HUDEP-2 (cell line): ENCODE data around the gene PFKL.
"Not testable (repeated sequence)": the region's sequence is repeated elsewhere in the genome, so short reads cannot be mapped to it uniquely, and the experiment has no call there.

ENCODE experiments used
- DNase-seq, 76 experiments: peaks; one replicate each; lab custom pipeline; 2025; ENCODE audit not compliant: unreplicated experiment in 76 of 76; lab: John Stamatoyannopoulos, UW

PFKL gene

DNA sequence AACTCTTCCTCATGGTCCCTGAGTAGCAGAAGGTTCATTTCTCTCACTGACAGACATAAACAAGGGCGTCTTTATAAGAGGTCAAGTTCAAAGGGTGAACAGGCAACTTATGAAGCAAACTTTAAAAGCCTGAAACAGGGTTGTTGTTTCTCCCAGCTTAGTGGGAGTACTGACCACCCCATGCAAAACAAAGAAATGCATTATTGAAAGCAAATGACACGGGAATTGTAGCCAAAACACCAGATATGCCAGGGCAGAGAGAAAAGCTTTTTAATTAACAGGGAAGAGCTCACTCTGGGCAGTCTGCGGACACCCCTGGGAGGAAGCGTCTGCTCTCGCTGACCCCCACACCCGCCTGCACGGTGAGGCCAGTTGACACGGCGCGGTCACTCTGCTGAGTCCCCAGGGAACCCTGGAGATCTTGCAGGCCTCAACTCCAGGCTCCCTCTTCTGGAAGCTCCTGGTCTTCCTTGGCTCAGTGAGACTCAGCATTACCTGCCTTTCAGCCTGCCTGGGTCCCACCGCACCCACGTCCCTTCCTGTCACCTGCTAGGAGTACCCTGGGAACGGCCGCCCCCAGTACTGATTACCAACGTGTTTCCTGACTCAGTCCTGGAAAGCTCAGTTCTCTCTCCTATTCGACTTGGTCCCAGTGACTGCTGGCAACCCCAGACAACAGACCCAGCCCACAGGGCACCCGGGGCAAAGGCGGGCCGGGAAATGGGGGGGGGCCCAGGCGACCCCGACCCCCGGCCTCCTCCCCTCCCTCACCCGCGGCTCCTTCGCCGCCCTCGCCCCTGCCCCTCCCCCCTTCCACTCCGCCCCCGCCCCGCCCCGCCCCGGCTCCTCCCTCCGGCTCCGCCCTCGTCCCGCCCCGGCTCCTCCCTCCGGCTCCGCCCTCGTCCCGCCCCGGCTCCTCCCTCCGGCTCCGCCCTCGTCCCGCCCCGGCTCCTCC is 38.4 kb downstream of the PFKL start:
- peak in 15 of 76 experiments; percentile 15 to 50 (median 41) for DNase-seq

DNA sequence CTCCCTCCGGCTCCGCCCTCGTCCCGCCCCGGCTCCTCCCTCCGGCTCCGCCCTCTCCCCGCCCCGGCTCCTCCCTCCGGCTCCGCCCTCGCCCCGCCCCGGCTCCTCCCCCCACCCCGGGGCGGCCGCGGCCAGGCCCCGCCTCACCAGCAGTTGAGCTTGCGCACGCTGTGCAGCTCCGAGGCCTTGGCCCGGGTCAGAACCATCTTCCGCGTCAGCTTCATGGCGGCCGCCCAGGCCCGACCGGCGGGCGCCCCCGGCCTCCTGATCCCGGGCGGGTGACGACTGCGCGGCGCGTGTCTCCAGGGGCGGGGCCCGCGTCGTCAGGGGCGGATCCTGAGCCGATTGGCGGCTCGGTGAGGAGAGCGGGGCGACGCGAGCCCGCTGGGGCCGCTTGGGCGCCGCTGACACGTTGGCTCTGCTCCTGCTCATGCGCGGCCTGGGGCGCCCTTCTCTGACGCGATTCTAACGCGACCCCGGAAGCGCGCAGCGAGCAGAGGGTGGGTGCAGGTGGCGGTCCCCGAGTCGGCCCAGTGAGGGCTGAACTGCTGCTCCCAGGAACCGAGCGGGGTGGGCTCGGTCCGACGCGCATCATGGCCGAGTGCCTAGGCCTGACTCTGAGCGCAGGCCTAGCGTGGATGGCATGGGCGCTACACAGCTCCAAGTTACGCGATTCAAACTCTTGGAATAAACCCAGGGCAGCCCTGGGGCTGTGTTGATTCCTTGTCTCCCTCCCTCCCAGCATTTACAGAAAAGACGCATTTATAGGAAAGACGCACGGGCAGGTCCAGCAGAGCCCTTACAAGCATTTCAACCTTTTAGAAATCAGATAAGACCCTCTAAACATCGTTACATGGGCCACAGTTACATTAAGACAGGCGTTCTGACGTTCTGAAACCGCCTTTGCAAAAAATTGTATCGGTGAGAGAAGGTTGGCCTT is 39.4 kb downstream of the PFKL start, which contains the start of gene CFAP410:
Gene CFAP410 (minus strand): TSS at position 420 of the 940 bp plus-strand sequence. CDS start 196 bp downstream, at position 224.
- peak in 75 of 76 experiments; percentile 49 to 98 (median 94) for DNase-seq

DNA sequence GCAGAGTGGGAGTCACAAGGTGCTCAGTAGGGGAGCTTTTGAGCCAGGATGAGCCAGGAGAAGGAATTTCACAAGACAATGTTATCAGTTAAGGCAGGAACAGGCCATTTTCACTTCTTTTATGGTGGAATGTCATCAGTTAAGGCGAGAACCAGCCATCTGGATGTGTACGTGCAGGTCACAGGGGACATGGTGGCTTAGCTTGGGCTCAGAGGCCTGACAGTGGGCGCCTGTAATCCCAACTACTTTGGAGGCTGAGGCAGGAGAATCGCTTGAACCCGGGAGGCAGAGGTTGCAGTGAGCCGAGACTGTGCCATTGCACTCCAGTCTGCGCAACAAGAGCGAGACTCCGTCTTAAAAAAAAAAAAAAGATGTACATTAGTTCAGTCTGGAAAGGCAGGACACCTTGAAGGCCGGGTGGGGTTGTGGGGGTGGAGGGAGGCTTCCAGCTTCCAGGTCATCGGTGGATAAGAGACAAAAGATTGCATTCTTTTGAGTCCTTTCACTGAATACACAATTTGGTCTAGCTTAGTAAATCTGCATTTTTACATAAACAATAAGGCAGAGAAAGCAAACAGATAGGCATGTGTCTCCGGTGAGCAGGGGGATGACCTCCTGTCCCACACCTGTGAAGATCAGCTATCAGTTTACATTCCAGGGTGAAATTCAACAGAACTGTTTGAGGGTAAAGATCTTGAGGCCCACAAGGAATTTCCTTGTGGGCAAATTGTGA is 42.0 kb downstream of the PFKL start:
- DNase-seq = not testable (repeated sequence)

DNA sequence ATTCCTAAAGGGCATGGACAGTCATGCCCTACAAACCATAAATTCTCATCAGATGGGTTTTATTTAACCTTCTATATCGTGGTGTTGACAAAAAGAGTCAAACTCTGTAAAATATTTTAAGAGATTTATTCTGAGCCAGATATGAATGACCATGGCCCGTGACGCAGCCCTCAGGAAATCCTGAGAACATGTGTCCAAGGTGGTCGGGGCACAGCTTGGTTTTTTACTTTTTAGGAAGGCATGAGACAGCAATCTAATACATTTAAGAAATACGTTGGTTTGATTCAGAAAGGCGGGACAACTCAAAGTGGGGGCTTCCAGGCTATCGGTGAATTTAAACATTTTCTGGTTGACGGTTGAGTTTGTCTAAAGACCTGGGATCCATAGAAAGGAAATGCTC is 43.1 kb downstream of the PFKL start:
- not testable (repeated sequence) for DNase-seq

DNA sequence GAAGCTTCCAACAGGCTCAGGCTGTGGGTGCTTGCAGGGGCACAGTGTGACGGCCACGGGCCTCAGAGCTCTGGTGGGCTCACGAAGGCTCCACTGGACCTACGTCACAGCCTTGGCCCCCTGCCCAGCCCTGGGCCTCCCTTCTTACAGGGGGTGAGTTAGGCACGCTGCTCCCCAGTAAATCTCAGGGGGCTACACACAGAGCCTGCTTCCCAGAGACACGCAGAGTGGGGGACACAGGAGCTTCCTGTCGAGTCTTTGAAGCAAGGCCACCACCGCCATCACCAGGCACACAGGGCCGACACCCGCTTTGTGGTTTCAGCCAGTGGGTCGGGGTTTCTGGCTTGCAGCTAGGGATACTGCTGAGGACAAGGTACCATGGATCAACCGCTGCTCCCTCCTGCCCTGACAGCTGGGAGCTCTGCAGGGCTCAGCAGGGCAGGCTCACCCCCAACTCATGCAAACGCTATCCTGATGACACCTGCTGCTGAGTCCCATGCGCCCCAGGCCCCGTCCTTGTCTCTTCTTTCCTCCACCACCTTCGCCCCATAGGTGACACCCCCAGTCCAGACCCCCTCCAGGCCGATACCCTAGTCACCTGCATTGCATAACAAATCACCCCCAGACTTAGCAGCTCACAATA is 44.8 kb downstream of the PFKL start:
- no peak for DNase-seq

DNA sequence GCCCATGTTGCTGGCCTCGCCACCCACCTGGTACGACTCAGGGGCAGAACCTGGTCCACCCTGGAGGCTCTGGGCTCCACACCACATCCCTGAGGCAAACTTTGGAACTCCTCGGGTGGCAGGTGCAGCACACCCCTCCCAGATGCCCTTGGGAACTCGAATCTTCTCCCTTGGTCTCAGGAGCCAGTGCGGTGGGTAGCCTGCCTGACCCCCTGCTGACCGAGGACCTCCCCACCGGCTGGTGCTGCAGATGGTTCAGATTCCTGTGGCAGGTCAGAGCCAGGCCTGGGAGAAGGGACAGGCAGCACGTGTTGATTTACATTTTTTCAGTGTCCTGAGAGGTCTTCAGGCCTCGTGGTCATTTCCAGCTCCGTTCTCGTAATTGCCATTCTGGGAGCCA is 45.6 kb downstream of the PFKL start:
- DNase-seq = no peak

DNA sequence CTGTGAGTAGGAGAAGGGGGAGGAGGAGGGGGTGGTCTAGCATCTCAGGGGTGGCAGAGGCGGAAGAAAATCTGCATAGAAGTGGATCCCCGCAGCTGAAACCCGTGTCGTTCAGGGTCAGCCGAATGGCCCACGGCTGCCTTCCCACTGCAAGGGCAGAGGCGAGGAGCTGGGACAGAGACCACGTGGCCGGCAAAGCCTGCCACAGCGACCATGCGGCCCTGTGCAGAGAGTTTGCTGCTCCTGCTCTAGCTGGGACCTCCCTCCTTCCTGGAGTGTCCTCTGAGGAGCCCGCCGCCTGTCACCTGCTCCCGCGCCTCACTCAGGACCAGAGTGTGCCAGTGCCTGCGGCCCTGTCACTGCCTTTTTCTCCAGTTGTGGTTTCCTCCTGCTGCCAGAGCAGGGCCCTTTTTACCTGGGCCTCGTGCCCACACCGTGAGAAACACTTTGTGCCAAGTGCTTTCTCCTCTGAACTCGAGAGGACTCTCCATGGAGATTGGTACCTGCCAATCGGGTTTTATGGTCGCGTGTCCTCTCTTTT is 48.1 kb downstream of the PFKL start:
- no peak for DNase-seq

DNA sequence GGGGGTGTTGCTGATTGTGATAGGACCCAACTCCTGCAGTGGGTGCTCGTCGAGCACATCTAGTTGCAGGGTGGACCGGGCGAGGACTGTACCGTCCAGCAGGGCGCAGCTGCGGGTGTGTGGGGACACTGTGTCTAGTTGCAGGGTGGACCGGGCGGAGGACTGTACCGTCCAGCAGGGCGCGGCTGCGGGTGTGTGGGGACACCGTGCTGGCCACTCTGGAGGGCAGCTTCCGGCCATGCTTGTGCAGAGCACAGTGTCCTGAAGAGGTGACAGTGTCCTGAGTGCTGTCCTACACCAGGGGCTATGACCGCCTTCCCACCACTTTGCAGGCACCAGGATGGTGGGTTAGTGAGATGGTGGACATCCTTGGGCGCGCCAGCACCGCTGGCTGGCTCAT is 49.0 kb downstream of the PFKL start:
- DNase-seq = no peak

DNA sequence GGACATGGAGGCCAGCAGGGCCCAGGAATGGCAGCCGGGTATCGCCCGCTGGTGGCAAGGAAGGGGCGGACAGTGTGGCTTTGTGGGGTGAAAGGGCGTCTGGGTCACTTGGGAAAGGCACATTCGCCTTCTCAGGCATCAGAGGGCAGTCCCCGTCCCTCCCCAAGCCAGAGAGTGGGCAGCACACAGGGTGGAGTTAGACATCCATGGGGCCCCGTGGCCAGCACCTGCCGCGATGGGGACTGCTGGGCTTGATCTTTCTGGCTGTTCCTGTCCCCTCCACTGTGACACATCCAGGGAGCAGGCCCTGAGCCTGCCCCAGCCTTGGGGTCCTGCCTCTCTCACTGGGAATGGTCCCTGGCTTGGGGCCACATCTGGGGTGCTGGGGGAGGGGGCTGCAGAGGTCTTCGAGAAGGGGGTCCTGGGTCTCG is 49.6 kb downstream of the PFKL start:
- no peak for DNase-seq

DNA sequence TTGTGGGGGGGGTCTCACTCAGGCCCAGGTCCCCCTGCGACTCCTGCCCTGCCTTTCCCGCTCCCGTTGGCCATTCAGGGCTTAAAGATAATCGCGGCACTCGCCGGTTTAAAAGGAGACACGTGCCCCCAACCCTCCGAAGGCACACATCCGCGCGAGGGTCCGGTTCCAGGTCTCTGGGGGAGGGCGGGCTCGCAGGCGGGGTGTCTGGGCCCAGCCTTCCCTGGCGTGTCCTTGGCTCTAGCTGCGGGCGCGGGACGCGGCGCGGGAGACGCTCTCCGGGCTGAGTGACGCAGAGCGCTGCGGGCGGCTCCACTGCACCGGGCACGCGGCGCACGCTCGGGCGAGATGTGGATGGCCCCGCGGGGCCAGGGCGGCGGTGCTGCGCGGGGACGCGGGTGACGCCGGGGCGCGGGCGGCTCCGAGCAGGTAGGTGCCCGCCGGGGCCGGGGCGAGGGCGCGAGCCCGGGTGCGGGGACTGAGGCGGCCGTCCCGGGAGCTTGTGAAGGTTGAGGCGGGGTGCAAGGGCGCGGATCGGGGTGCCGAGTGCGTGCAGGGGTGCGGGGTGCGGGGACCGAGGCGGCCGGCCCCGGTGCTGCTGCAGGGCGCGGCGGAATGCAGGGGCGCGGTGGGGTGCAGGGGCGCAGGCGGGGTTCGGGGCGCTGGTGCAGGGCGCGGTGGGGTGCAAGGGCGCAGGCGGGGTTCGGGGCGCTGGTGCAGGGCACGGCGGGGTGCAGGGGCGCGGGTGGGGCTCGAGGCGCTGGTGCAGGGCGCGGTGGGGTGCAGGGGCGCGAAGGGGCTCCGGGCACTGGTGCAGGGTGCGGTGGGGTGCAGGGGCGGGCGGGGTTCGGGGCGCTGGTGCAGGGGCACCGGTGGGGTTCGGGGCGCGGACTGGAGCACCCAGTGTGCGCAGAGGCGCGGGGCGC is 50.3 kb downstream of the PFKL start:
- DNase-seq = no peak

DNA sequence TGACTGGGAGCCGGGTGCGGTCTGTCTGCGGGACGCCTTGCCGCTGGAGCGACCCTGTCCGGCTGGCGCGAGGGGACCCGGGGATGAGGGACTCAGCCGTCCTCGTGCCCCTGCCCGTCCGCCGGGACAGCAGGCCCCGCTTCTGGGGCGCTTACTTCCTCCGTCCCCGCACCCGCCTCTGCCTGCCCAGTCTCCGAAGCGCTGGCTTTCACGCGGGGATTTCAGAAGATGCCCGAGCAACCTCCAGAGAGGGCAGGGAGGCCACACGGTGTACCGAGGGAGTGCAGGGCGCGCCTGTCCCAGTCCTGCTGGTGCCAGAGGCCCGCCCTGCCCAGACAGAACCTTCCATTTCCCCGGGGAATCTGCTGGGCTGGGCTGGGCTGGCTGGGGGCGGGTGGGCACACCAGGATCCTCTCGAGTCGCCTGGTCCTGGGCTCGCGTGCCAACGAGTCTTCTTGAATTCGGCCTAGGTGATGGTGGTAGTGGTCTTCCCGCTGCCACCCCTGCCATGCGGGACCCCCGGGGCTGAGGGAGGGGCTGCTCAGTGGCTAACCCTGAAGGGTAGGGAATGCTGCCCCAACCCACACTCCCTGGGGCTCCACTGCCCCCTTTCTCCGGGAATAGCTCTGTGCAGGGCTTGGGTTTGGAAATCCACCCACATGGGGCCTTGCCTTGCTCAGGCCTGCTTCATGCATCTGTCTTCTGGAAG is 51.1 kb downstream of the PFKL start:
- DNase-seq = no peak

DNA sequence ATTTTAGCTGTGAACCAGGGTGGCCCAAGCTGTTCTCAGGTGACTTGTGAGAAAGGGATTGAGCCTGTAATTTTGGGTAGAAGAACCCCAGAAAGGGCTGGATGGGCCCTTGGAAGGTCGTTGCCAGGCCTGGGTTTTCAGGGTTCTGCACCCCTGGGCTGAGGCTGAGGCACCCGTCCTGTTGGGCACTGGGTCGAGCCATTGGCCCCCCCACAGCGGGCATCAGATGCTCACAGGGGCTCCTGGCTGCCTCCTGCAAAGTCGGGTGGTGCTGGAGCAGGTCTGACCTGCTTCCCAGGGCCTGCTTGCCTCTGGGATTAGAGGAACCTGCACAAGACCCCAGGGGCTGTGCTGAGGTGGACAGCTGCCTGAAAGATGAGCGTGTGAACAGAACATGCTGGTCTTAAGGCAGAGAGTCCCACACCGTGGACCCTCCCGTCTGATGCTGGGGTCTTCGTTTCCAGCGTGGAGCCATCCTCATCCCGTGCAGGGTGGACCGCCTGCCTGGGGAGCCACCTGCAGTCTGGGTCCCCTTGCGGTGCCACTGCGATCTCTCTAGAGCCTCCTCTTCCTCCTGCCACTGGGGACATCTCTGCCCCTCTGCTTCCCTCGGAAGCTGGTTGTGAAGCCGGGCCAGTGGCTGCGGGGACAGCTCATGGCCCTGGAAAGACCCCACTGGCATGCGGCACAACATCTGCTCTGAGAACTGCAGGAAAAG is 51.8 kb downstream of the PFKL start:
- no peak for DNase-seq

DNA sequence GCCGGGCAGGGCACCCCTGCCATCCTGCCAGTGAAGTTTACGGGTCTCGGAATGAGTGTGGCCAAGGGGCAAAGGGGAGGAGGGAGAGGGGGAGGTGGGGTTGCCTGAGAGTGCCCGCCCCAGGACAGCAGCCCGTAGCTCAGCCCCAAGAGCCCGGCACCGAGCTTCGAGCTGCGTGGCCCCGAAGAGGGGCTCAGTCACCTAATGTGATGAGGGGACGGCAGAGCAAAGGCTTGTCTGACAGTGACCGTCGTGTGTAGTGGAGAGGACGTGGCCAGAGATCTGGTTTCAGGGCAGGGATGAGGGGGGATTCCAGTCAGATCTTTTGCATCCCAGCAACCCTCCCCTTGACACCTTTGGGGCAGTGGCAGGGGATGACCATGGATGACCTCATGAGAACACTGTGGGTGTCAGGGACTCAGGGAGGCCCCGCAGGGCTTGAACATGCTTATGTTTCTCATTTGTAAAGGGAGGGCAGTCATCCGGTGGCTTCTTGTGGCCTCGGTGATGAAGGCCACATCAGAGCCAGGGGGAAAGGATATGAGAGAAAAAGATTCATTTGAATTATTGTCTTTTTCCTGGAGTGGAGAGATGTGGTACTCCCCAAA is 52.5 kb downstream of the PFKL start:
- DNase-seq = no peak

DNA sequence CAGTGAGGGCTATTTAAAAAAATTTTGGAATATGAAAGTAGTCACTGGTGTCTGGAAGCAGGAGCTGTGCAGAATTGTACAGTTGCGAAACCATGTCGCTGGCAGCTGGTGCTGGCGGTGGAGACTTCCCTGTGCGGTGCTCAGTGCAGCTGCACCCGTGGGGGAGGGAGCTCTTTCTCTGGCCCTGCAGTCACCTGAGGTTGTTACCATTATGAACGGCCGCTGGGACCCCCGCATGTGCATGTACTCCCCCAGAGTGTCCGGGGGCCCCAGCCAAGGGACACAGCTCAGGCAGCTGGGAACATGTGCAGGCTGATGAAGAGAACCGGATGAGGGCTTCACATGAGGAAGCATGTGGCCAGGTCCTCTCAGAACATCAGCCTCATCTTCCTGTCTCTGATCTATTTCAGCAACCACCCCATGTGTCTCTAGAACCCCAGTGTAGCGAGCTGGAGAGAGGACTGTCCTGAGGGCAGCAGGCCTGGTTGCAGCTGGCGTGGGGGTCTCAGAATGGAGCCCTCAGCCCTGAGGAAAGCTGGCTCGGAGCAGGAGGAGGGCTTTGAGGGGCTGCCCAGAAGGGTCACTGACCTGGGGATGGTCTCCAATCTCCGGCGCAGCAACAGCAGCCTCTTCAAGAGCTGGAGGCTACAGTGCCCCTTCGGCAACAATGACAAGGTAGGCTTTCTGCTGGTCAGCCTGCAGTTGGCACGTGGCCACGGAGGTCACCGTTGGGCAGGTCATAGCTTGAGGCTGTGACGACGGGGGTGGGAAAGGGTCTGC is 53.5 kb downstream of the PFKL start, which contains the start of gene TRPM2:
Gene TRPM2 (plus strand): TSS at position 431 of the 780 bp plus-strand sequence. CDS start 80 bp downstream, at position 511.
- DNase-seq = no peak

DNA sequence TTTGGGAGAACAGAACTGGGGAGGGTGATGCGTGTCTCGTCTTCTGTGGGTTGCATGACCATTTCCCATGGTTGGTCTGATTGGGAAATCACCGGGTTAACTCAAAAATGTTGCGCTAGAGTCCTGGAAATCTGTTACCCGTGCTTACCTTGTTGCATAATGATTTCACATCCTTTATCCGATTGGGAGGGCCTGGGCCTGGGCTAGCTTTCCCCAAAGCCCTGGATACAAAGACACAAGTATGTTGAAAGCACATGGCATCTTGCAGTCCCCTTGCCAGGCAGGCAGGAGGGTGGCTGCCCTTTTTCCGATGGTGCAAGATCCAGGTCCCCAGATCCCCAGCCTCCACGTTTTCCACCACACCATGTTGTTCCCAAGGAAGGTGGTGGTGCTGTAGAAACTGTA is 54.1 kb downstream of the PFKL start:
- no peak for DNase-seq
